ENCODE results near the gene ANKRD53. TPM values are rescaled to one million over a fixed set of nuclear protein-coding genes. Genes with fewer than 3 reads are reported as not detected.

ANKRD53 gene
- total RNA-seq, 1 donor from 2014 or later = 5.4 TPM

DNA sequence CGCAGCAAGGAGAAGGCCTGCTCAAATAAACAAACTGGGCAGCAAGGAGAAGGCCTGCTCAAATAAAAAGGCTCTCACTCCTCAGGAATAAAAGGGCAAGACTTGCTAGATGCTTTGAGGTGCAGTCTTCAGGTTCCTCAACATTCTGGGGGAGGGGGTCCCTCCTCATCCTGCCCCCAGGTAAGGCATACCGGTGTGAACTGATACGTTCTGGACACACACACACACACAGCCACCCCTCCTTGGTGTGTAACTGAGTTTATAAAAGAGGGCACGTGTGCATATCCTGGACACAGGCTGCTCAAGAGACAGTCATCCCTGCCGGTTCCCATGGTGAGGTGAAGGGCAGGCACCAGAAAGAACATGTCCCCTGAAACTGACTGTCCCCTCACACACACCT is 11.8 kb downstream of the ANKRD53 start:
- no peak for DNase-seq (ENCODE audit: low spot score, unreplicated experiment)
- peaks cover 13% of the 10 kb centered on the region for H3K4me1 Mint-ChIP-seq (ENCODE audit: low read depth)
- TF ChIP-seq CTCF (IDR thresholded peaks at IDR 0.05; ENCODE audit: unreplicated experiment) = no peak
- no peak overlapping the region for H3K4me3 Mint-ChIP-seq (ENCODE audit: low read depth)
- H3K27me3 Mint-ChIP-seq = no peaks in the 10 kb centered on the region
- no peak overlapping the region for H3K27ac Mint-ChIP-seq
- peaks cover 14% of the 10 kb centered on the region for H3K36me3 Mint-ChIP-seq (ENCODE audit: insufficient read depth)
- H3K9me3 Mint-ChIP-seq (ENCODE audit: low read depth) = no peaks in the 10 kb centered on the region

GRCh38 chr2:70991142-70991541 is 12.7 kb downstream of the ANKRD53 start:
- Mint-ChIP-seq H3K27me3 (no peaks in the 10 kb centered on the region), H3K27ac (no peak overlapping the region), H3K4me1 (ENCODE audit: low read depth) (peaks cover 14% of the 10 kb centered on the region), H3K9me3 (ENCODE audit: low read depth) (no peaks in the 10 kb centered on the region), H3K36me3 (ENCODE audit: insufficient read depth) (peaks cover 11% of the 10 kb centered on the region), H3K4me3 (ENCODE audit: low read depth) (no peak overlapping the region)
- DNase-seq (ENCODE audit: low spot score, unreplicated experiment) = no peak
- no peak for TF ChIP-seq CTCF (IDR thresholded peaks at IDR 0.05; ENCODE audit: unreplicated experiment)

- no peaks in the 10 kb centered on the region for H3K9me3 Mint-ChIP-seq (ENCODE audit: low read depth)
Measured at GRCh38 chr2:70991742-70992141, 13.3 kb downstream of the ANKRD53 start.

GRCh38 chr2:70992945-70993853 is 14.8 kb downstream of the ANKRD53 start:
- Mint-ChIP-seq H3K27me3 (no peaks in the 10 kb centered on the region), H3K9me3 (ENCODE audit: low read depth) (no peaks in the 10 kb centered on the region), H3K27ac (no peak overlapping the region), H3K4me1 (ENCODE audit: low read depth) (peaks cover 14% of the 10 kb centered on the region), H3K36me3 (ENCODE audit: insufficient read depth) (peaks cover 4% of the 10 kb centered on the region), H3K4me3 (ENCODE audit: low read depth) (peak overlapping the region; percentile 86)
- no peak for DNase-seq (ENCODE audit: low spot score, unreplicated experiment)
- TF ChIP-seq CTCF (IDR thresholded peaks at IDR 0.05; ENCODE audit: unreplicated experiment) = no peak

More at GRCh38 chr2:70991742-70992141, 13.3 kb downstream of the ANKRD53 start:
- H3K36me3 Mint-ChIP-seq (ENCODE audit: insufficient read depth) = peaks cover 6% of the 10 kb centered on the region
- TF ChIP-seq CTCF (IDR thresholded peaks at IDR 0.05; ENCODE audit: unreplicated experiment) = no peak
- DNase-seq (ENCODE audit: low spot score, unreplicated experiment) = no peak
- peak overlapping the region; percentile 37 for H3K4me3 Mint-ChIP-seq (ENCODE audit: low read depth)
- H3K27me3 Mint-ChIP-seq = no peaks in the 10 kb centered on the region
- H3K27ac Mint-ChIP-seq = no peak overlapping the region
- peaks cover 14% of the 10 kb centered on the region for H3K4me1 Mint-ChIP-seq (ENCODE audit: low read depth)

- Mint-ChIP-seq H3K9me3 (ENCODE audit: low read depth) (no peaks in the 10 kb centered on the region), H3K27me3 (peaks cover 4% of the 10 kb centered on the region), H3K4me3 (ENCODE audit: low read depth) (peak overlapping the region; percentile 86), H3K36me3 (ENCODE audit: insufficient read depth) (peaks cover 2% of the 10 kb centered on the region), H3K4me1 (ENCODE audit: low read depth) (peaks cover 14% of the 10 kb centered on the region), H3K27ac (peak overlapping the region; percentile 94)
- DNase-seq (ENCODE audit: low spot score, unreplicated experiment) = no peak
- no peak for TF ChIP-seq CTCF (IDR thresholded peaks at IDR 0.05; ENCODE audit: unreplicated experiment)
Measured at GRCh38 chr2:70994009-70994698, 15.7 kb downstream of the ANKRD53 start.
